ENCODE measurements around the gene DUS3L.

The DUS3L gene

DNA sequence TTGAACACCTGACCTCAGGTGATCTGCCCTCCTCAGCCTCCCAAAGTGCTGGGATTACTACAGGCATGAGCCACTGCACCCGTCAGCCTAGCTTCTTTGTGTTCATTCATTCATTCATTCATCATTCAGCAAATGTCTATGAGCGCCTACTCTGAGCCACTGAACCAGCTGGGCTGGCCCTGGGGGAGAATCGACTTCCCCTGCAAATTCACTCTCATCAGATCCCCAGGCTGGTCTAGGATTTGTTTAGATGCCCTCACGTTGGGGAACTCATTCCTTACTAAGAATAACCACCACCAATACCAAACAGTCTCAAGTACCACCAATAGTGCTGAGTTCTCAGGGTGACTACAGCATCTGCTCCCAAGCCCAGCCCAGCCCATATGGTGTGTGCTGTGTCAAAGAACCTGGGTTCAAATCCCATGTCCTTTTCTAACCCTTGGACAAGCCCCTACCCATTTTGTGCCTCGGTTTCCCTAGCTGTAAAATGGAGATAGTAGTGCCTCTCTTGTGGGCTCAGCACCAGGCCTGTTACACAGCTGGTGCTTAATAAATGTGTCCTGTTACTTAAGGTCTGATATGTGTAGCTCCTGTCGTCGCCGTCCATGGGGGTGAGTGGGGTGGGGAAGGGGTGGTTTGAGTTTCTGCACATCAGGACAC, 30.7 kb upstream of the DUS3L start:
- no peak for DNase-seq (ENCODE audit: low read depth in 3 of 3)

DNA sequence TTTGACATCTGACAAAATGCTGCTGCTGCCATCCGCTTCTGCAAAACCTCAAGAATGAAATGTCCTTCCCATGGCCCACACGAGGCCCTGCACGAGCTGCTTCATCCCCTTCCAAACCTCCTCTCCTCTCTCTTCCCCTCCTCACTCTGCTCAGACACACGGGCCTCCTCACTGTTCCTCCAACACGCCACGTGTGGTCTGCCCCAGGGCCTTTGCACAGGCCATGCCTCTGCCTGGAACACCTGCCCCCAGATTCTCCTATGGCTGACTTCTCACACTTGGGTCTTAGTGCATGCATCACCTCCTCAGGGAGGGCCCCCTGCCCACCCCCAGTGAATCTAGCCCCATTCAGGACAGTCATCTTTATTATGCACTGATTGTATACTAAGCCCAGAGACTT, 29.8 kb upstream of the DUS3L start:
- DNase-seq (ENCODE audit: low read depth in 3 of 3) = no peak

DNA sequence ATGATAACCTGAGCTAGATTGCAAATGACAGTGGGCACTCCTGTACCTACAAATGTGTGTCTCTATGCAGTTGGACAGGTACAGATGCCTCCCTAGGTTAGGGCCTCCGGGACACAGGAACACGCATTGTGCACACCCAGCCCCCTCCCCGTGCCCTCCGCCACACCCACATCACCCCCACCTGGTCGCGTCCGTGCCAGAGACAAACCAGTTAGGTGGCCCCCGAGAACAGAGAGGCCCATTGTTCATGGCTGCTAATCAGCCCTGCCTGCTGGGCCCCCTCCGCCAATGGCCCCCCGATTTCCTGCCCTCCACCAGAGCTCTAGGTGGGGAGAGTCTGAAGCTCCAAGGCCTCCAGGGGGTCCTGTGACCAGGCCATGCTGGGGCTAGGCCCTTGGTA, 27.6 kb upstream of the DUS3L start:
- DNase-seq (ENCODE audit: low read depth in 3 of 3) = no peak

DNA sequence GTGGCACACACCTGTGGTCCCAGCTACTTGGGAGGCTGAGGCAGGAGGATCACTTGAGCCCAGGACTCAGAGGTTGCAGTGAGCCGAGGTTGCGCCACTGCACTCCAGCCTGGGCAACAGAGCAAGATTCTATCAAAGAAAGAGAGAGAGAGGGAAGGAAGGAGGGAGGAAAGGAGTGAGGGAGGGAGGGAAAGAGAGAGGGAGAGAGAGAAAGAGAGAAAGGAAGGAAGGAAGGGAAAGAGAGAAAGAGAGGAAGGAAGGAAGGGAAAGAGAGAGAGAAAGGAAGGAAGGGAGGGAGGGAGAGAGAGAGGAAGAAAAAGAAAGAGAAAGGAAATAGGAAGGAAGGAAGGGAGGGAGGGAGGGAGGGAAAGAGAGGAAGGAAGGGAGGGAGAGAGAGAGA, 26.3 kb upstream of the DUS3L start:
- DNase-seq (ENCODE audit: low read depth in 3 of 3) = no peak

DNA sequence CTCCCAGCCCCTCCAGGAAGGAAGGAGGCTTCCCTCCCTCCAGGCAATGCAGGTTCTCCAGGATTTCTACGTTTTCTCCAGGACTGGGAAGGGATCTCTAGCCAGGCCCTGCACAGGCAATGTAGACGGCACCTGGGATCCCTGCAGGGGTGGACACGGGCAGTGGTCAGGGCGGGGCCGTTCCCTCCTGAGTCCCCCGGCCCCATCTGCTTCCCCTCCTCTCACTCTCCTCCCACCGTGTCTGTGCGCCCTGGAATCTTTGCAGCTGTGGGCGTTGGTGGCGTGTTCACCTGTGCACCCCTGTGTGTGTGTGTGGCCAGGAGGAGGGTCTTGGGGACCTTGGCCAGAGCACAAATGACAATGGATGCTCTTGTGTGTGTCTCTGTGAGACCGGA, 23.9 kb upstream of the DUS3L start:
- DNase-seq (ENCODE audit: low read depth in 3 of 3) = no peak

DNA sequence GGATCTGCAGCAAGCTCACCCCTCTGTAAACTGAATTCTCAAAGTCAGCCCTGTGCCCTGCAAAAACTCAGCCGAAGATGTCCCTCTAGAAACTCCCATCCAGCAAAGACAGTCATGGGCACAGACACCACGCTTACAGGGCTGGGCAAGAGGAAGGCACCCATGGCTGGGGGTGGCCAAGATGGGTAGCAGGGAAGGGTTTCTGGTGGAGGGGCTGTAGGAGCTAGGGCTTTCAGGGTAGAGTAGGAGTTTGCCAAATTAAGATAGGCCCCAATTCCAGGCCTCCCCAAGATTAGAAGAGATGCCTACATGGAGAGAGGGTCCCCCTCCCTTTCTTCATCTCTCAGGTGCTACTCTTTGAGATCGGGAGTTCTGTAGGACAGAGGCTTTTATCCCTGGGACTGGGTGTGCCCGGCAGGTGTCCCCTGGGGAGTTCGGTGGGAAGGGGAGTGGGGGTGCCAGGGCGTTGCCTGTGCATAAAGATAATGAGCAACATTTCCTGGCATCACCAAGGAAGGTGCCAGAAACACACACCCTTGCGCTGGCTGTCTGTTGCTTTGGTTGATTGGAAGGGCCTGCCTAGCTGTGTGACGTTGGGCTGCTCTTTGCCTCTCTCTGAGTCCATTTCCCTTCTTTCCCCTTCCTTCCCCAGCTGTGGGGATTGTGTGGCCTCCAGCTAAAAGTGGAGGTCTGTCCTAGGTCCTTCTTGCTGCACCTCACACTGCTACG, 23.3 kb upstream of the DUS3L start:
- DNase-seq (ENCODE audit: low read depth in 3 of 3) = no peak

DNA sequence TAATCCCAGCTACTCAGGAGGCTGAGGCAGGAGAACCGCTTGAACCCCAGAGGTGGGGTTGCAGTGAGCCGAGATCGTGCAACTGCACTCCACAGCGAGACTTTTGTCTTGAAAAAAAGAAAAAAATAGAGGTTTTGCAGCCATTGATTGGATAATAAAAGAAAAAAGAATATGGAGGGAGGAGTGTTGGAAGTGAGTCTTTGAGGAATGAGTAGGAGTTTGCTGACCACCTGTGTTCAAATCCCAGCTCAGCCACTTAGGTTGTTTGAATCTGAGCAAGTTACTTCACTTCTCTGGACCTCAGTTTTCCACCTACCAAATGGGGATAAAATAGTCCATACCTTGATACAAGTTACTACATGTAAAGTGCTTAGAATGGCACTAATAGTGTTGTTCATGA, 20.2 kb upstream of the DUS3L start:
- no peak for DNase-seq (ENCODE audit: low read depth in 3 of 3)

DNA sequence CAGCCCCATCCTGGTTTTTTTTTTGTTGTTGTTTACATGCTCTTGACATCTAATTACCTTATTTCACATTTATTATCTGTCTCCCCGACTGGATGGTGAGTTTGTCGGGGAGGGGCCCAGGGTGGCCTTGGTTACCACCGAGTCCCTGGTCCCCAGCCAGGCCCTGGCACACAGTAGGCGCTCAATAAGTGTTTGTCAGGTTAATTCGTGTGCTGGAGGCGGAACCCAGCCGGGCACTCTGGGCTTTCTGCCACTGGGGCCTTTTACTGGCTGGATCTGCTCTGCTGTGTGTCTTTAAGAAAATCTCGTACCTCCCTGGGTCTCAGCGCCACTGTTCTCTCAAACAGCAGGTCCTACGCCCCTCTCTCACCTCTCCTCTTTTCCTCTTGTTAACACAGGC, 18.5 kb upstream of the DUS3L start:
- DNase-seq (ENCODE audit: low read depth in 3 of 3) = no peak

DNA sequence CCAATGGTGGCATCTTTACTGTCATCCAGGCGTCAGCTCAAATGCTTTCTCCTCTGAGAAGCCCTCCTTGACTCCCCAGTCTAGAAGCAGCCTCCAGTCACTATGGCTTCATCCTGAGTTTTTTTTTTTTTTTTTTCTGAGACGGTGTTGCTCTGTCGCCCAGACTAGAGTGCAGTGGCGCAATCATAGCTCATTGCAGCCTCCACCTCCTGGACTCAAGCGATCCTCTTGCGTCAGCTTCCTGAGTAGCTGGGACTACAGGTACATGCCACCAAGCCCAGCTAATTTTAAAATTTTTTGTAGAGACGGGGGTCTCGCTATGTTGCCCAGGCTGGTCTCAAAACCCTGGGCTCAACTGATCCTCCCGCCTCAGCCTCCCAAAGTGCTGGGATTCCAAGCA, 18.1 kb upstream of the DUS3L start:
- DNase-seq (ENCODE audit: low read depth in 3 of 3) = no peak

DNA sequence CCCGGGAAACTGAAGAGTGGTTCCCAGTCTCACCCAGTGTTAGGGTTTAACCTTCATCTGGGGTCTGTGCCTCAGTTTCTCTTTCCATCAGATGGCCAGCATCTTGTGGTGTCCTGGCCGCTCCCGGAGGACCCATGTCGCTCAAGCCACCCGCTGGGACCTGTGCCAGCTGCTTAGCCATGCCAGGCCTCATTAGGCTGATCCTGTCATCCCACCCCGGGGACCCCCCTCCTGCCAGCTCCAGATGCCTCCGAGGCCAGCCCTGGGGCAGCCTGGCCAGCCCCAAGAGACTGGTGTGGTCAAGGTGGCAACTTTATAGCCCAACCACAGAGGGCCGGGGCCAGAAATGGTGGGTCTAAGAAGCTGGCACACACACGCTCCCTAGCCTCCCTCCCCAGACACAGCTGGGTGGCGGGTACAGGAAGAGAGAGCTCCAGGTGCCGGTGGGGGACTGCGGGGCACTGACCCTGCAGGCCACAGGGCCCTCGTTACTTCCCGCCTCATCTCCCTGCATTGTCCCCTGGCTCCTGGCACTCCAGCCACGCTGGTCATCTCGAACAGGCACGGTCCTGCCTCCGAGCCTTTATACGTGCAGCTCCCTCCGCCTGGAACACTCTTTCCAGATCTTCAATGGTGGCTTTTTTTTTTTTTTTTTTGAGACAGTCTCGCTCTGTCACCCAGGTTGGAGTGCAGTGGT, 17.3 kb upstream of the DUS3L start:
- DNase-seq (ENCODE audit: low read depth in 3 of 3) = no peak

DNA sequence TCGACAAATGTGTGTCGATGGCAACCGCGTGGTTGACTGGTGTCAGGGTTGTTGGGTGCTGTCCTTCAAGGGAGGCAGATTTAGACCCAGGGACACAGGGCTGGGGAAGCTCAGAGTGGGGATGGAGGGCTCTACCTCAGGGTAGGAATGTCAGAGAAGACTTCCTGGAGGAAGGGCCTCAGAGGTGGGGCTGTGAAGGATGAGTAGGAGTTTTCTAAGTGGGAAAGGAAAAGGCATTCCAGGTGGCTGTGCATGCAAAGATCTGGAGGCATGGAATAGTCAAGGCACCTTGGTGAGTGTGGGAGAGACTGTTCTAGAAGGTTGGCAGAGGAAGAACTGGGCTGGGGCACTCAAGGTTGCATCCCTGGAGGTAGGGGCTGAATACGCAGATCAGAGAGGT, 15.9 kb upstream of the DUS3L start:
- DNase-seq (ENCODE audit: low read depth in 3 of 3) = no peak

DNA sequence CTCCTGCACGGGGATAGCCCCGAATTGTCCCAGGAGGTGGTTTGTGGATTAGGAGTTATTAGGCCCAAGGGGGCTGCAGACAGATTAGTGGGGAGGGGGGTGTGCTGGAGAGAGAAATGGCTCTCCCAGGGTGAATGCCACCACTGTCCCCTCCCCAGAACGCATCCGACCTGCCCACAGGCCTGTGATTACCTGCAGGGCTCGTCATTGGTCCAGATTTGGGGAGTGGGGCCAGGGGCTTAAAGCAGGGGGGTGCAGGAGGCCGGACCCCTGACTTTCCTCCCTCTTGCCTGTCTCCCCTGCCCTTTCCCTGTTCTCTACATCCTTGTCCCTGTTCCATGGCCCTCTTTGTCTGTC, 15.1 kb upstream of the DUS3L start:
- DNase-seq (ENCODE audit: low read depth in 3 of 3) = no peak

DNA sequence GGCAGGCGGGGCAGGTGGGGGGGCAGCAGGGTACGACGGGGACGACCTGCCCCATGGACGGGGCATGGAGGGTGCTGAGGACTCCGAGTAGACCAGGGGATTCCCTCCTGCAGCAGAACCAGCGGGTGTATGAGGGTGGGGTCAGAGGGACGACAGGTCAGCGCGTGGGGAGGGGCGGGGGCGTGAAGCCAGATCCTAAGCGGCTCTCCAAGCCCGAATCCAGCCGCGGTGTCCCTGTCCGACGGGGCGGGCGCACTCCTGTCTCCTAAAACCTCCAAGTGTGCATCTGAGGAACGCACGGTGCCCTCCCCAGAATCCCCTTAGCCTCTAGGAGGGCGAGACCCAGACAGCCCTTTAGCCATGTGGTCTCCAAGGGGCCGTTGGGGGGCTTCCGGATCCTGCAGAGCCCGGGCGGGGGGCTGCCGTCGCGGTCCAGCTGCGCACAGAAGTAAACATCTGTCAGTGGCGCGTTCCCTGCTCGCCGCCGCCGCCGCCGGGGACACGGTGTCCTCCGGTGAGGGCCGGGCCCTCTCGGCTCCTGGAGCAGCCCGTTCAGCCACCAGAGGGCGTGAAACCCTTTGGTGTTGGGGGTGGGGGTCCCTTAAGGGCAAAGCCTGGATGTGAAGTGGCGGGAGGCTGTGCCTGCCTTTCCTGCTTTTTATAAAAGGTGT, 14.6 kb upstream of the DUS3L start:
- peak in 2 of 3 experiments; percentile 36 to 48 for DNase-seq (ENCODE audit: low read depth in 3 of 3)

DNA sequence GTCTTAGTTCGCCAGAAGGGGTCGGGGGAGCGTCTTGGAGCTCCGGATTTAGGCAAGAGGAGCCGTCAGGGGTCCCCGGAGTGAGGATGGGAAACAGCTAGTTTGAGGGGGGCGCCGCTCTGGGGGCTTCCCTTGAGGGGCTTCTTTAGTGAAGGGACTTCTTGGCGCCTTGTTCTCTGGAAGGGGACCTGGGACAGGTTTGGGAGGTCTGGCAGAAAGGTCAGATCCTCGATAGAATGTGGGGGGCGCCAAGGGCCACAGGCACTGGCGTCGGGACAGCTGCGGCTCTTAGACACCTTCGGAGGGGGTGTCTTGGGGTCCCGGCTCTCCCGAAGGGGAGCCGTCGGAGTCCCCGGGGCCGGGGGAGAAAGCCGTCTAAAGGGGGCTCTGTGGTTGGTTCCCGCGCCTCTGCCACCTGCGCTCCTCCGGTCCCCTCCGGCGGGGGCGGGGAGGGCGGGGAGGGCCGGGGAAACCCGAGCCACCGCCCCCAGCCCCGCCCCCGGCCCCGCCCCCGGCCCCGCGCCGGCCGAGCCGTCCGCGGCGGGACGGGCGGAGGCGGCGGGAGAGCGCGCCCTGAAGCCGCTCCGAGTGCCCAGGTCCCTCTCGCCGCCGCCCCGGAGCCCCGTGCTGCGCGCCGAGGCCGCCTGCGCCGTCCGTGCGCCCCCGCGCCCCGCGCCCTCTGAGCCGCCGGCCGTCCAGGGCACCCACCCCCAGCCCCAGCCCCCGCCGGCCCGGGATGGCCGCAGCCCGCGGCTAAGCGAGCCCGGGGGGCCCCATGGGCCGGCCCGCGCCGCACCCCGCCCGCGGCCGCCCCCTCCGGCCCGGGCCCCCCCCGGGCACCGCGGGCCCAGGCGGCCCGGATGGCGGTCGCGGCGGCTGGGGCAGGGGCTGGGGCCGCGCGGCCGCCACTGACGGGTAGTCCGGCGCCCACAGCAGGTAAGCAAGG, 13.8 kb upstream of the DUS3L start, which contains the start of gene NRTN:
NRTN (plus strand) TSS at position 552 of the 946 bp plus-strand sequence. CDS start 19,099 bp downstream, outside the sequence.
- peak; percentile 25 to 43 (median 34) for DNase-seq (ENCODE audit: low read depth in 3 of 3)

DNA sequence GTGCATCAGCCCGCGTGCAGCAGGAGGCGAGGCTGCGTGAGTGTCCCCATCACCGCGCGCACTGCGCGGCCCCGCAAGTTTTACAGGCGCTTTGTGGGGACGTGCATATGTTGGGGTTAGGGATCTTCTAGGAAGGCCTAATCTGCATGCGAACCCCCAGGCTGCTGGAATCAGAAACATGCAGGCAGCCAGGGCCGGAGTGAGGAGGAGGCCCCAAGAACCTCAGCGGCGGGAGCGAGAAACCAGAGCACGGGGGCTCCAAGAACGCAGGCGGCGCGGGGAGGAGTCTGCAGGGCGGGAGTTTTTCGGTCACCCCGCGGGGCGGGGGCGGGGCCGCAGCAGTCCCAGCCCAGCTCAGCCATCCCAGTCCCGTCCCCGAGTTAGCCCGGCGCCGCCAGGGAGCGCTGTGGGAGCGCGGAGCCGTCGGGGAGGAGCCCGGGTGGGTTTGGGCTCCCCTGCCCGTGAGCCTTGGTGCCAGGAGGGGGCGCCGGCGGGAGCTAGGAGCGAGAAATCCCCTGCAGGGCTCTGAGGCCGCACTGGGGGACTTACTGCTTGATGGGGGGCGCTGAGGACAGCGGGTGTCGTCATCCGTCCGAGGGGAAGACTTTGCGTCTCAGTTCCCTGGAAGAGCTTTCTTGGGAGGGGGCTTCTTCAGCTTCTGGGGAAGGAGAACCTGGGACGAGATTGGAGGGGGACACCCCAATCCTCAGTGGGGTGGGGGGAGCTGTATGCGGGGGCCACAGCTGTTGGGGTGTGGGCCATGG, 13.0 kb upstream of the DUS3L start:
- peak; percentile 79 to 86 (median 83) for DNase-seq (ENCODE audit: low read depth in 3 of 3)

DNA sequence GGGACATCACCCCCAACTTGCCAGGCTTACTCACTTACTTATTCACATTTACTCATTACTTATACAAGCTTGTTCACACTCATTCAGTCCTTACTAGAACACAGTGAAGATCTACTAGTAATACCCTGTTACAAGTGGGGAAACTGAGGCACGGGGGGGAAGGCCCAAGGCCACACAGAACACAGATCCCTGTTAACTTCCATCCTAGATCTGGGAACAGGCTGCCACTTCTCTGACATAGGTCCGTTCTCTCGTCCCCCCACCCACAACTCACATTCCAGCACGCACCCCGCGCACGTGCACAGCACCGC, 12.4 kb upstream of the DUS3L start:
- DNase-seq (ENCODE audit: low read depth in 3 of 3) = no peak

DNA sequence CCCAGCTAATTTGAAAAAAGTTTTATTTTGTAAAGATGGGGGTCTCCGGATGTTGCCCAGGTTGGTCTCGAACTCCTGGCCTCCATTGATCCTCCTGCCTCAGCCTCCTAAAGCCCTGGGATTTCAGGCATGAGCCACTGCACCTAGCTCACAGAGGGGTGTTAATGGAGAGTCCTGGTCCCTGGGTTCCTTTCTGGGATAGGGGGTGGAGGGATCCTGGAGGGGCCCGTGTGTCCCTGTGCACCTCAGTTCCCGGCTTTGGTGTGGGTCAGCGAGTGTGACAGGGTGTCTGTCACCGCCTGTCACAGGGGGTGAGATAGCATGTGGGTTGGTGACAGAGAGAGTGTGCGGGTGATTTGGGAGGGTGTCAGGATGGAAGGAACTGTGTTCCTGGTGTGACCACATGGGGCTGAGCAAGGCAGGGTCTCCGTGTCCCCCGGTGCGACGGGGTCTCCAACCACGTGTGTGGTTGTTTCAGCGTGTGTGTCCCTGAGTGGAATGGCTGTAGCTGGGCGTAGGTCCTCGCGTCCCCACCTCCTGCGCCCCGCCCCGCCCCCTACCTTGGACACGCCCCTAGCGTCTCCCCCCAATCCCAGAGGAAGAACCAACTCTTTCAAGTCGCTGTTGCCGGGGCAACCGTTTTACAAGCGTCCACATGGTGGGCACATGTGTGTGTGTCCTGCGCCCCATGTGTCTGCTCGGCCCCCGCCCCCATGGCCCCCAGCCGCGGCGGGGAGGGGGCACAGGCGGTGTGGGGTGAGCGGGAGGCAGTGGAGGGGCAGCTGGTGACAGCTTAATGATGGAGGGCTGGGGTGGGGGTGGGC, 11.0 kb upstream of the DUS3L start:
- DNase-seq (ENCODE audit: low read depth in 3 of 3) = no peak

DNA sequence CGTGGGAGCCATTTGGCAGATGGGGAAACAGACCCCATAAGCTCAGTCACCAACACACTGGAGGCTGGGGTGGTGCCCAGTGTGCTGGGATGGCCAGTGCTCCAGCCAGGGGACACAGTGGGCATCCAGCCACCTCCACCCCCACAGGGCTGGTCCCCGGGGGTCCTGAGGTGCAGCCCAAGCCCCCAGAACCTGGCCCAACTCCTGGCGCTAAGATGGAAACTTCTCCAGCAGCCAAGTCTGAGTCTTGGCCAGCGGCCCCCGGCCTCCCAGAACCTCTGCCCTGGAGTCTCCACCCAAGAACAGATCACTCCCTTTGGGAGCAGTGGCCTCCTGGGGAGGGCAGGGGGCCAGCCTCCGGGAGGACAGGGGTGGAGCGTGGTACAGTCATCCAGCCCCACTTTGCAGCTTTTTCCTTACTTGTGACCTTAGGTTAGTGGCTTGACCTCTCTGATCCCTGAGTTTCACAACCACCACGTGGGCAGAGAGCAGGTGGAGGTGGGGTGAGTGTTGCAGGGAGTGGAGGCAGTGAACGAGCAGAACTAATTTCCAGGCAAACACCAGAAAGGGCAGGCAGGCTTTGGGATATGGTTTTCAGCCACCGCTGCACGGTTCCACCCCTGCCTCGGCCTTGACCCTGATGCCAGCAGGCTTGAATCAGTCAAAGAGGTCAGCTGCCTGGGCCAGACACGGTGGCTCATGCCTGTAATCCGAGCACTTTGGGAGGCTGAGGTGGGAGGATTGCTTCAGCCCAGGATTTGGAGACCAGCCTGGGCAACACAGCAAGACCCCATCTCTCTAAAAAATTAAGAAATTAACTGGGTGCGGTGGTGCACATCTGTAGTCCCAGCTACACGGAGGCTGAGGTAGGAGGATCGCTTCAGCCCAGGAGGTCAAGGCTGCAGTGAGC, 9.7 kb upstream of the DUS3L start:
- DNase-seq (ENCODE audit: low read depth in 3 of 3) = no peak
